ENCODE data around the gene MTFR1L. TPM values are rescaled to one million over a fixed set of nuclear protein-coding genes. Genes with fewer than 3 reads are reported as not detected.

Gene MTFR1L
- total RNA-seq, 1 experiment from 2014 or later = 32.5 TPM

DNA sequence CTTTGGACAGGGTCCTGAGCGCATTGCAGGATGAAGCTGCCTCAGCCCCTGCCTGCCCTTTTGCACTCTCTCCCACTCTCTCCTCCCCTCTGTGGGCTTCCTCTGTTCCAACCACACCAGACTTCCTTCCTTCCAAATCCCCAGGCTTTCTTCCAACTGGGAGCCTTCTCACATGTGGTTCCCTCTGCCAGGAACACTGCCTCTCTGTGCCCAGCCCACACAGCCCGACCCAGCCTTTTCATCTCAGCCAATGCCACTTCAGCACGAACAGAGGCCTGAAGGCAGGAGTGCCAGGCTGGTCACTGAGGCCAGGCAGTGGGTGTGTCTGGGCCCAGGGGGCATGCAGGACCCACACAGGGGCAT is 13.9 kb upstream of the MTFR1L start:
- H2BK15ac ChIP-seq (ENCODE audit: low read depth, low read length) = no peak overlapping the region
- no peaks in the 10 kb centered on the region for H3K79me1 ChIP-seq (ENCODE audit: insufficient read depth, low read depth, low read length, poor library complexity, severe bottlenecking)
- no peak overlapping the region for H3K56ac ChIP-seq (ENCODE audit: insufficient read length, low read depth, low read length)
- H3K4me2 ChIP-seq (ENCODE audit: insufficient read depth, insufficient read length, low read length) = no peak overlapping the region
- no peak overlapping the region for H3K18ac ChIP-seq (ENCODE audit: insufficient read length, low read depth, low read length)
- no peaks in the 10 kb centered on the region for H3K27me3 ChIP-seq (ENCODE audit: insufficient read depth, low read length)
- no peak overlapping the region for H3K9ac ChIP-seq (ENCODE audit: extremely low read depth, insufficient read length, low read length)
- H4K20me1 ChIP-seq (ENCODE audit: control insufficient read depth, insufficient read depth, insufficient read length) = no peaks in the 10 kb centered on the region
- Mint-ChIP-seq H3K4me1 (peaks cover 11 to 25% of the 10 kb centered on the region in 2 experiments), H3K4me3 (no peak overlapping the region; a peak in 1 of 5 replicates), H3K9me3 (no peaks in the 10 kb centered on the region), H3K36me3 (ENCODE audit: insufficient read depth in 1 of 3, low read depth in 3 of 3) (peaks cover 10 to 53% (median 23%) of the 10 kb centered on the region in 3 experiments; a peak in 6 of 7 replicates), H3K27ac (no peak overlapping the region), H3K27me3 (ENCODE audit: low read depth) (no peaks in the 10 kb centered on the region)
- no peak overlapping the region for H2BK5ac ChIP-seq (ENCODE audit: insufficient read length, low read length)
- no peak overlapping the region for H2BK120ac ChIP-seq (ENCODE audit: low read depth, low read length, poor library complexity, severe bottlenecking)
- no CpG with 5 or more reads among the region's 3 CpGs for WGBS (ENCODE audit: extremely low coverage, insufficient read length, low lambda C conversion rate)
- no peak overlapping the region for H3K4ac ChIP-seq (ENCODE audit: low read depth, low read length)
- H2BK20ac ChIP-seq (ENCODE audit: low read depth, low read length, poor library complexity, severe bottlenecking) = no peak overlapping the region
- H4K91ac ChIP-seq (ENCODE audit: insufficient read length, low read depth, low read length) = no peak overlapping the region
- H3K14ac ChIP-seq (ENCODE audit: insufficient read depth, low read length) = no peak overlapping the region
- H2AK5ac ChIP-seq (ENCODE audit: insufficient read length, low read length) = no peak overlapping the region
- H3K4me1 ChIP-seq (ENCODE audit: insufficient read depth, low read length) = no peaks in the 10 kb centered on the region
- no peak overlapping the region for H3K23ac ChIP-seq (ENCODE audit: insufficient read length, low read depth, low read length)
- no peak for TF ChIP-seq CTCF (conservative IDR thresholded peaks at IDR 0.05)
- H4K5ac ChIP-seq (ENCODE audit: insufficient read length, low read depth, low read length) = no peak overlapping the region
- H3T11ph ChIP-seq (ENCODE audit: low read length) = no peak overlapping the region
- H3K27ac ChIP-seq (ENCODE audit: insufficient read length, low read depth, low read length) = no peak overlapping the region
- H3K9me3 ChIP-seq (ENCODE audit: control insufficient read depth, low read depth, low read length) = no peaks in the 10 kb centered on the region
- H3K23me2 ChIP-seq (ENCODE audit: insufficient read length, low read depth, low read length, poor library complexity, severe bottlenecking) = peaks cover 1% of the 10 kb centered on the region
- H2BK12ac ChIP-seq (ENCODE audit: insufficient read length, low read depth, low read length) = no peak overlapping the region
- no peaks in the 10 kb centered on the region for H3K79me2 ChIP-seq (ENCODE audit: insufficient read depth, low read length)
- H2AFZ ChIP-seq (ENCODE audit: low read length) = no peak overlapping the region
- DNase-seq = no peak
- H4K8ac ChIP-seq (replicated peaks; ENCODE audit: insufficient read length, low read depth, low read length) = no peak overlapping the region
